Spleen (tissue), 7 donors: ENCODE results near the gene RAMP1.

Experiments
- CTCF ChIP-seq, 11 experiments: fragments of 200-600 bp in 7 of 11; fragments of 450-650 bp in 4 of 11; sonication (generic) in 4 of 11; IDR thresholded peaks in 8 of 11; conservative IDR thresholded peaks in 3 of 11; 1 replicate in 7 of 11; 2 replicates in 4 of 11; pipeline versions ENCODE4 v1.4.0 to v1.8.0; 2016 to 2021; ENCODE audit warnings: antibody characterized with exemption in 11 of 11, inconsistent platforms in 4 of 11, mild to moderate bottlenecking in 1 of 11
- POLR2AphosphoS5 ChIP-seq, 3 donors: sonication (generic); formaldehyde crosslinking; IDR thresholded peaks; one replicate each; pipeline ENCODE4 v1.5.1; 2017; ENCODE audit warnings: antibody characterized with exemption in 3 of 3
- donor health status: DM: no; HTN: no; CAD: no; lungs with moderate emphysema.
- donor health status: DM: no; HTN: no; CAD: no.
- donor health status: DM: no; HTN: no; CAD: no.

- TF ChIP-seq CTCF (IDR thresholded peaks at IDR 0.05 in 8 of 11, conservative IDR thresholded peaks at IDR 0.05 in 3 of 11): no peak
- no peak for TF ChIP-seq POLR2AphosphoS5 (IDR thresholded peaks at IDR 0.05)
These were observed 3.1 kb downstream of the RAMP1 start for GRCh38 chr2:237862528-237862895.
